CD4-positive, alpha-beta T cell treated with Interleukin-4 for 4 hours (primary cell): ENCODE results near the gene ARHGEF7.
"Not testable (repeated sequence)": the region's sequence is repeated elsewhere in the genome, so short reads cannot be mapped to it uniquely, and the experiment has no call there.

Source experiments
- DNase-seq: peaks from one replicate; pipeline ENCODE4 v3.0.0-alpha.2; 2020

ARHGEF7 gene

GRCh38 chr13:111257899-111258298, 142.8 kb downstream of the ARHGEF7 start:
- DNase-seq: not testable (repeated sequence)

GRCh38 chr13:111258637-111259036, 143.5 kb downstream of the ARHGEF7 start:
- no peak for DNase-seq

DNA sequence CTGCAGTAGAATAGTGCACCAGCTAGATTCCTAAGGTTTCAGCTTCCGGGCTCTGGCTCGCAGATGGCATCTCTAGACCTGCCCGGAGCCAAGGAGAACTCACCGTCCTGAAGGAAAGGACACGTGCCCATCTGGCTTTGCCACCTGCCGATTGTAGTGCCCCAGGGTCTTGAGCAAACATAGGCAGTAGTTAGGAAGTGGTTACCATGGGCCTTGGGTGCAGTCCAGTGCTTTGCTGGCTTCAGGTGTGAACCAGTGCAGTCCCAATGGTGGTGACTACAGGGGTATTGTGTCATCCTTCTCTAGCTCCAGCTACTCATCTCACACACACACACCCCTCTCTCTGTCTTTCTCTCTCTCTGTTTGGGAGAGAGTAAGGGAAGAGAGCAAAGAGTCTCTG, 143.9 kb downstream of the ARHGEF7 start:
- DNase-seq: no peak

DNA sequence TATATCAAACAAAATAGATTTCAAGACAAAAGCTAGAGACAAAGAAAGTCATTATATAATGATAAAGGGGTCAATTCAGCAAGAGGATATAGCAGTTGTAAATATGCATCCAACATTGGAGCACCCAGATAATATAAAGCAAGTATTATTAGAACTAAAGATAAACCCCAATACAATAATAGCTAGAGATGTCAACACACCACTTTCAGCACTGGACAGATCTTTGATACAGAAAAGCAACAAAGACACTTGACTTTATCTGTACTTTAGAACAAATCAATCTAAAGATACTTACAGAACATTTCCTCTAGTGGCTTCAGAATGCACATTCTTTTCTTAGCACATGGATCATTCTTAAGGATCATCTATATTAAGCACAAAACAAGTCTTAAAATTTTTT, 146.2 kb downstream of the ARHGEF7 start:
- DNase-seq: no peak

- no peak for DNase-seq
Observed at GRCh38 chr13:111262281-111262680, 147.2 kb downstream of the ARHGEF7 start.

- no peak for DNase-seq
Observed at GRCh38 chr13:111262715-111263114, 147.6 kb downstream of the ARHGEF7 start.

GRCh38 chr13:111263566-111263965, 148.5 kb downstream of the ARHGEF7 start:
- DNase-seq: no peak

- DNase-seq: no peak
Observed at GRCh38 chr13:111265006-111265700, 150.0 kb downstream of the ARHGEF7 start.

GRCh38 chr13:111265701-111266035, 150.6 kb downstream of the ARHGEF7 start:
- DNase-seq: no peak

- no peak for DNase-seq
Observed at GRCh38 chr13:111267205-111267604, 152.1 kb downstream of the ARHGEF7 start.

- DNase-seq: no peak
Observed at GRCh38 chr13:111267784-111268183, 152.7 kb downstream of the ARHGEF7 start.

GRCh38 chr13:111269508-111269907, 154.4 kb downstream of the ARHGEF7 start:
- DNase-seq: no peak

GRCh38 chr13:111270126-111270525, 155.0 kb downstream of the ARHGEF7 start:
- no peak for DNase-seq

- DNase-seq: no peak
Observed at GRCh38 chr13:111270765-111271698, 155.9 kb downstream of the ARHGEF7 start.

GRCh38 chr13:111272117-111272516, 157.0 kb downstream of the ARHGEF7 start:
- DNase-seq: no peak

DNA sequence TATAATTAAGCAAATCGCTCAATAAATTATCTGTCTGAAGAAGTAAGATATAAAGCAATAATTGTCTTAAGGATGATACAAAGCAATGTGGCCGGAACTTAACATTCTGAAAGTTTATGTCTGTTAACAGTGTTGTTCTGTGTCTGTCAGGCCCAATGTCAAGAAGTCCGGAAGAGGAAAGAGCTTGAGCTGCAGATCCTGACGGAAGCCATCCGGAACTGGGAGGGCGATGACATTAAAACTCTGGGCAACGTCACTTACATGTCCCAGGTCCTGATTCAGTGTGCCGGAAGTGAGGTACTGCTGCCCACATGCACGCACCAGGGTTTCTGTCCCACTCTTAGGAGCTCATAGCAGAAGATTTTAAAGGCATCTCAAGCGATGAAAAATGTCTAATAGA, 160.3 kb downstream of the ARHGEF7 start:
- DNase-seq: no peak

- no peak for DNase-seq
Observed at GRCh38 chr13:111275995-111276618, 161.0 kb downstream of the ARHGEF7 start.

DNA sequence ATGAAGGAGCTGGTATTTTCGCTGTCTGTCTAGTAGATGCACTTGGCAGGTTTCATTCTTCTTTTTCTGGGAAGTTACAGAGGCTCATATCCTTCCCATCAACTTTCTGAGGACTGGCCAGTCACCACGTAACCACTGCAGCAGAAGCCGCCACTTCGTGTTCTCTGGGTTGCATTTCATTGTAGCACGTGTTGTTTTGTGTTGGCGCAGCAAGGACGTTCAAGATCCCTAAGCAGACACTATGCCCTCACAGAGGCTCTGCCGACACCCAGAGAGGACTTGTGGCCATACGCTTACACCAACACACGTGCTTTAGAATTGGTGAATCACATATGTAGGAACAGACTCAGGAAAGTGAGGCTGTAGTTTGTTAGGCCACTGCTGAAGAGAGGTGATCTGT, 163.1 kb downstream of the ARHGEF7 start:
- no peak for DNase-seq

DNA sequence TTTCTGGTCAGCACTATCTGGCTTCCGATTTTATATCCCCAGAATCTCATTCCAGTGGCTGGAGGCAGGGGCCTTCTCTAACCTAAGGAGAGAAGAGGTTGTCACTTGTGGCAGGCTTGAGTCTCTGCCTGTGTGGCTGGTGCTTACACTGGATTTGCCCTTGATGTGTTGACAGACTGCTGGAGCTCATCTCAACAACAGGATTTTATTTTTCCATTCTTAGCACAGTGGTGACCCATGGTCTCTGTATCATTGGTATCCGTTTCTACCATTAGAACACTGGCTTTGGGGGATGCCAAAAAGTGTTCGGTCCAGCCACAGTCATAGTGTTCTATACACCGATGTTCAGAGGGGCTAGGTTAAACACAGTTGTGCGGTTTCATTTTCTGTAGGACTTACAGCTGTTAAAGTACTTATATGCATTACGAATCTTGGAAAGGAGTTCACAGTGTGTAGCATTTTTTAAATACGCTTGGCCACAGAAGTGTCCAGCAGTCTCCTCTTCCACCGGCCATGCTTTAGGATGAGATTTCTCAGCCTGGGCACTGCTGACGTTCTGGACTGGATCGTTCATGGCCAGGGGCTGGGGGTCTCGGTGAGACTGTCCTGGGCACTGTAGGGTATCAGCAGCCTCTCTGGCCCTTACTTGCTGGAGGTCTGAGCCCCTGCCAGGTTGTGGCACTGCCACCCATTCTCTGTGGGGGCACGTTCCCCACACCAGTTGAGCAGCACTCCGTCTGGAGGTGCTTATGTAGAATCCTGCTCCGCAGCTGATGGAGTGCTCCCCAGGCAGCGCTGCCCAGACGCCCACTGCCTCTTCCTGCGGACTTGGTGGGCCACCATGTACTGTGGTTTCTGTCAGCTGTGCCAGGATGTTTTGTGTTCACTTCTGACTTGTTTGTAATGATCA, 163.9 kb downstream of the ARHGEF7 start:
- no peak for DNase-seq

DNA sequence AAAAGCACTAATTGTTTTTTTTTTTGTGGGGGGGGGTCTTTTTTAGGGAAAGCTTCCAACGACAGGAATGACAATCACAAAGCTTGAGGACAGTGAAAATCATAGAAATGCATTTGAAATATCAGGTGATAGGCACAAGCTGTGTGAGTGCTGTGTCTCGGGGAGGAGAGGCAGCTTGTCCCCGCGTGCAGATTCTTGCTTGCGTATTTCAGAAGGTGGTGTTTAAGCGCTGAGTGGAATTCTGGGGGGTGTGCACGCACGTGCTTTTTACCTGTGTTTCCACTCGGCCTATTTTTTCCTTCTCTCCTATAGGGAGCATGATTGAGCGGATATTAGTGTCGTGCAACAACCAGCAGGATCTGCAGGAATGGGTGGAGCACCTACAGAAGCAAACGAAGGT, 165.1 kb downstream of the ARHGEF7 start:
- DNase-seq: no peak

DNA sequence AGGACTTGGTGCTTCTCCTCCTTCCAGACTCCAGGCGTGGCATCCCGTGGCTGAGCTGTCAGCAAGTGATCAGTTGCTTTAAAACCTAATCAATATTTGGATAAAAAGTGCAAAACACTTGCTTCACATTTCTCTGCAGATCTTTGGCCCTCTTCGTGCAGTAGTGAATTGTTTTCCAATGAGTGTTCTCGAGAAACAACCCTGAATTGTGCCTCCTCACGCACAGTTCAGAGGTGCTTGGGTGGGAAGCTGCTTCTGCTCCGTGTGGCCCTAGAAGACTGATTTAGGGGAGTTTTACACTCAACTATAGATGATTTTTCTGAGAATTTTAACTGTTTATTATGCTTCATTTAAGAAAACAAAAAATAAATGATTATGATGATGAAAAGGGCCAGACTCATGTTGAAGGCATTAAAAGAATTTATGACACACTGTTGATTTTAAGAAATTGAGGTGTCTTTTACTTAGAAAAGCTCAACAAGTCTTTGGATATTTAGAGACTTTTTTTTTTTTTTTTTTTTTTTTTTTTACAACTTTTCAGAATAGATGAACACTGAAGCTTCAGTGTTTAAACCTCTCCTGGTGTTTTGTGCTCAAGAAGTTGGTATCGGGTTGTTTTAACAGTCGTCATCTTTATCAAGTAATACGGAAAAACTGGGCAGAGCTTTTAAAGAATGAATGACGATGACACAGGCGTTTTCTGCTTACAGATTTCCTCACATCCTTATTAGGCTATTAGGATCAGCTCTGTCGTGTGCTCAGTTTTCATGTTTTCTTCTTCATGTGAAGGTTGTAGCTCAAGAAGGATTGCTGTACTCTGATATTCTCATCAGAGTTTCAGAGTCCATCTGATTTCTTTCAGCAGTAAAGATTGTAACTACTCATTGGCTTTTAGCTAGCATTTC, 165.8 kb downstream of the ARHGEF7 start:
- no peak for DNase-seq
